ENCODE results near the gene ETHE1. TPM values are rescaled to one million over a fixed set of nuclear protein-coding genes. Genes with fewer than 3 reads are reported as not detected.

Gene ETHE1
- total RNA-seq, 2 experiments from 2014 or later, result 1.7 to 6.4 TPM

- H2AFZ ChIP-seq (ENCODE audit: low read length), result no peak overlapping the region
- no peaks in the 10 kb centered on the region for H3K9me3 ChIP-seq (ENCODE audit: low read length)
- intact Hi-C loops (cut with micrococcal nuclease; ENCODE audit: unreplicated experiment), result no loop called here
- TF ChIP-seq CTCF (conservative IDR thresholded peaks at IDR 0.05; ENCODE audit: low read length) (no peak), EZH2phosphoT487 (IDR thresholded peaks at IDR 0.05; ENCODE audit: borderline replicate concordance, low read depth, low read length) (no peak)
- H3K4me2 ChIP-seq (ENCODE audit: low read length), result no peak overlapping the region
- CTCF ChIA-PET (ENCODE audit: unreplicated experiment), result interaction anchor here (0.7 kb wide), 1 partner anchor 12 kb away, joined by 3 read pairs; no protein-coding TSS in a partner anchor
- POLR2A ChIA-PET, result no interaction called here
- no peak overlapping the region for H3K4me3 ChIP-seq (ENCODE audit: low read depth, low read length, poor library complexity, severe bottlenecking)
- no peaks in the 10 kb centered on the region for H3K9me2 ChIP-seq (ENCODE audit: insufficient read depth, low read length)
- H3K4me1 ChIP-seq (ENCODE audit: insufficient read depth, low read length, poor library complexity, severe bottlenecking), result no peaks in the 10 kb centered on the region
- no peak for DNase-seq (ENCODE audit: low spot score)
- H3K27ac ChIP-seq (ENCODE audit: low read depth, low read length, poor library complexity, severe bottlenecking), result no peak overlapping the region
- H4K20me1 ChIP-seq (ENCODE audit: insufficient read depth, low read length), result no peaks in the 10 kb centered on the region
- BruUV-seq (replicated peaks), result no TSS peak
- H3K36me3 ChIP-seq (ENCODE audit: insufficient read depth, low read length), result peaks cover 47% of the 10 kb centered on the region
- H3K79me2 ChIP-seq (ENCODE audit: insufficient read depth, low read depth, low read length), result no peaks in the 10 kb centered on the region
Observed at GRCh38 chr19:43545981-43546380, 19.0 kb upstream of the ETHE1 start.

GRCh38 chr19:43545276-43545675 lies 18.3 kb upstream of the ETHE1 start:
- Histone ChIP-seq H3K79me2 (ENCODE audit: insufficient read depth, low read depth, low read length) (no peaks in the 10 kb centered on the region), H3K27ac (ENCODE audit: low read depth, low read length, poor library complexity, severe bottlenecking) (no peak overlapping the region), H3K9me3 (ENCODE audit: low read length) (no peaks in the 10 kb centered on the region), H3K4me3 (ENCODE audit: low read depth, low read length, poor library complexity, severe bottlenecking) (no peak overlapping the region), H4K20me1 (ENCODE audit: insufficient read depth, low read length) (no peaks in the 10 kb centered on the region), H3K4me1 (ENCODE audit: insufficient read depth, low read length, poor library complexity, severe bottlenecking) (no peaks in the 10 kb centered on the region), H3K4me2 (ENCODE audit: low read length) (no peak overlapping the region), H3K9me2 (ENCODE audit: insufficient read depth, low read length) (no peaks in the 10 kb centered on the region), H2AFZ (ENCODE audit: low read length) (no peak overlapping the region), H3K36me3 (ENCODE audit: insufficient read depth, low read length) (peaks cover 48% of the 10 kb centered on the region)
- intact Hi-C loops (cut with micrococcal nuclease; ENCODE audit: unreplicated experiment), result no loop called here
- TF ChIP-seq EZH2phosphoT487 (IDR thresholded peaks at IDR 0.05; ENCODE audit: borderline replicate concordance, low read depth, low read length), result no peak
- CTCF ChIA-PET (ENCODE audit: unreplicated experiment), result no interaction called here
- no peak for DNase-seq (ENCODE audit: low spot score)
- no TSS peak for BruUV-seq (replicated peaks)
- POLR2A ChIA-PET, result no interaction called here

GRCh38 chr19:43544077-43544476 lies 17.1 kb upstream of the ETHE1 start:
- H3K4me2 ChIP-seq (ENCODE audit: low read length), result no peak overlapping the region
- intact Hi-C loops (cut with micrococcal nuclease; ENCODE audit: unreplicated experiment), result no loop called here
- ChIA-PET POLR2A (no interaction called here), CTCF (ENCODE audit: unreplicated experiment) (no interaction called here)
- no peak overlapping the region for H2AFZ ChIP-seq (ENCODE audit: low read length)
- H3K4me1 ChIP-seq (ENCODE audit: insufficient read depth, low read length, poor library complexity, severe bottlenecking), result no peaks in the 10 kb centered on the region
- no peaks in the 10 kb centered on the region for H3K9me3 ChIP-seq (ENCODE audit: low read length)
- peaks cover 49% of the 10 kb centered on the region for H3K36me3 ChIP-seq (ENCODE audit: insufficient read depth, low read length)
- DNase-seq (ENCODE audit: low spot score), result no peak
- BruUV-seq (replicated peaks), result no TSS peak
- H3K27ac ChIP-seq (ENCODE audit: low read depth, low read length, poor library complexity, severe bottlenecking), result no peak overlapping the region
- no peaks in the 10 kb centered on the region for H3K9me2 ChIP-seq (ENCODE audit: insufficient read depth, low read length)
- H4K20me1 ChIP-seq (ENCODE audit: insufficient read depth, low read length), result no peaks in the 10 kb centered on the region
- H3K4me3 ChIP-seq (ENCODE audit: low read depth, low read length, poor library complexity, severe bottlenecking), result no peak overlapping the region
- no peaks in the 10 kb centered on the region for H3K79me2 ChIP-seq (ENCODE audit: insufficient read depth, low read depth, low read length)
- no peak for TF ChIP-seq EZH2phosphoT487 (IDR thresholded peaks at IDR 0.05; ENCODE audit: borderline replicate concordance, low read depth, low read length)
- TF ChIP-seq CTCF (conservative IDR thresholded peaks at IDR 0.05; ENCODE audit: low read length), result no peak

Measured in OCI-LY7 (cell line).